ENCODE results near the gene TRDMT1.

Gene TRDMT1

GRCh38 chr10:17195083-17195482 lies 6.4 kb downstream of the TRDMT1 start:
- DNase-seq (ENCODE audit: low spot score in 2 of 2): no peak
- Histone ChIP-seq H3K4me3 (no peak overlapping the region), H3K27me3 (ENCODE audit: low read depth) (no peaks in the 10 kb centered on the region), H3K4me1 (peaks cover 25% of the 10 kb centered on the region), H3K36me3 (replicated peaks) (no peaks in the 10 kb centered on the region), H3K9me3 (no peaks in the 10 kb centered on the region)
- in situ Hi-C loops (cut with MboI; ENCODE audit: low sequenced_read_pairs): no loop called here

- Histone ChIP-seq H3K27me3 (ENCODE audit: low read depth) (no peaks in the 10 kb centered on the region), H3K9me3 (no peaks in the 10 kb centered on the region), H3K36me3 (replicated peaks) (no peaks in the 10 kb centered on the region), H3K4me1 (peaks cover 6% of the 10 kb centered on the region), H3K4me3 (no peak overlapping the region)
- in situ Hi-C loops (cut with MboI; ENCODE audit: low sequenced_read_pairs): no loop called here
- DNase-seq (ENCODE audit: low spot score in 2 of 2): peak in 1 of 2 experiments; percentile 38
These were observed 10.9 kb downstream of the TRDMT1 start for GRCh38 chr10:17190602-17191001.

GRCh38 chr10:17188644-17189172 lies 12.8 kb downstream of the TRDMT1 start:
- Histone ChIP-seq H3K9me3 (no peaks in the 10 kb centered on the region), H3K36me3 (replicated peaks) (no peaks in the 10 kb centered on the region), H3K4me3 (no peak overlapping the region), H3K27me3 (ENCODE audit: low read depth) (no peaks in the 10 kb centered on the region), H3K4me1 (peaks cover 10% of the 10 kb centered on the region)
- in situ Hi-C loops (cut with MboI; ENCODE audit: low sequenced_read_pairs): no loop called here
- DNase-seq (ENCODE audit: low spot score in 2 of 2): no peak

- DNase-seq (ENCODE audit: low spot score in 2 of 2): no peak
- H3K4me3 ChIP-seq: no peak overlapping the region
- H3K4me1 ChIP-seq: peaks cover 19% of the 10 kb centered on the region
- no peaks in the 10 kb centered on the region for H3K36me3 ChIP-seq (replicated peaks)
- no peaks in the 10 kb centered on the region for H3K27me3 ChIP-seq (ENCODE audit: low read depth)
- in situ Hi-C loops (cut with MboI; ENCODE audit: low sequenced_read_pairs): no loop called here
- no peaks in the 10 kb centered on the region for H3K9me3 ChIP-seq
These were observed 15.6 kb downstream of the TRDMT1 start for GRCh38 chr10:17185873-17186272.

- Histone ChIP-seq H3K4me1 (peaks cover 15% of the 10 kb centered on the region), H3K4me3 (no peak overlapping the region), H3K9me3 (no peaks in the 10 kb centered on the region), H3K36me3 (replicated peaks) (no peaks in the 10 kb centered on the region), H3K27me3 (ENCODE audit: low read depth) (no peaks in the 10 kb centered on the region)
- DNase-seq (ENCODE audit: low spot score in 2 of 2): no peak
- in situ Hi-C loops (cut with MboI; ENCODE audit: low sequenced_read_pairs): no loop called here
These were observed 18.4 kb downstream of the TRDMT1 start for GRCh38 chr10:17183110-17183509.

- Histone ChIP-seq H3K4me3 (no peak overlapping the region), H3K27me3 (ENCODE audit: low read depth) (no peaks in the 10 kb centered on the region), H3K9me3 (no peaks in the 10 kb centered on the region), H3K36me3 (replicated peaks) (no peaks in the 10 kb centered on the region), H3K4me1 (peaks cover 15% of the 10 kb centered on the region)
- DNase-seq (ENCODE audit: low spot score in 2 of 2): no peak
- in situ Hi-C loops (cut with MboI; ENCODE audit: low sequenced_read_pairs): no loop called here
These were observed 19.7 kb downstream of the TRDMT1 start for GRCh38 chr10:17181751-17182150.

GRCh38 chr10:17181110-17181509 lies 20.4 kb downstream of the TRDMT1 start:
- in situ Hi-C loops (cut with MboI; ENCODE audit: low sequenced_read_pairs): no loop called here
- Histone ChIP-seq H3K4me3 (no peak overlapping the region), H3K4me1 (peaks cover 15% of the 10 kb centered on the region), H3K36me3 (replicated peaks) (no peaks in the 10 kb centered on the region), H3K9me3 (no peaks in the 10 kb centered on the region), H3K27me3 (ENCODE audit: low read depth) (no peaks in the 10 kb centered on the region)
- no peak for DNase-seq (ENCODE audit: low spot score in 2 of 2)

GRCh38 chr10:17179002-17179401 lies 22.5 kb downstream of the TRDMT1 start:
- H3K9me3 ChIP-seq: no peaks in the 10 kb centered on the region
- in situ Hi-C loops (cut with MboI; ENCODE audit: low sequenced_read_pairs): no loop called here
- H3K4me1 ChIP-seq: peaks cover 14% of the 10 kb centered on the region
- DNase-seq (ENCODE audit: low spot score in 2 of 2): no peak
- H3K4me3 ChIP-seq: no peak overlapping the region
- no peaks in the 10 kb centered on the region for H3K27me3 ChIP-seq (ENCODE audit: low read depth)
- no peaks in the 10 kb centered on the region for H3K36me3 ChIP-seq (replicated peaks)

- no peak for DNase-seq (ENCODE audit: low spot score in 2 of 2)
- H3K4me3 ChIP-seq: no peak overlapping the region
- H3K36me3 ChIP-seq (replicated peaks): no peaks in the 10 kb centered on the region
- in situ Hi-C loops (cut with MboI; ENCODE audit: low sequenced_read_pairs): no loop called here
- no peaks in the 10 kb centered on the region for H3K27me3 ChIP-seq (ENCODE audit: low read depth)
- H3K9me3 ChIP-seq: no peaks in the 10 kb centered on the region
- peaks cover 4% of the 10 kb centered on the region; the same call in 1 of the 2 replicates for H3K4me1 ChIP-seq
These were observed 23.5 kb downstream of the TRDMT1 start for GRCh38 chr10:17178006-17178405.

GRCh38 chr10:17177014-17177413 lies 24.5 kb downstream of the TRDMT1 start:
- Histone ChIP-seq H3K4me3 (no peak overlapping the region), H3K27me3 (ENCODE audit: low read depth) (no peaks in the 10 kb centered on the region), H3K36me3 (replicated peaks) (no peaks in the 10 kb centered on the region), H3K9me3 (no peaks in the 10 kb centered on the region), H3K4me1 (peaks cover 2% of the 10 kb centered on the region; the same call in 1 of the 2 replicates)
- DNase-seq (ENCODE audit: low spot score in 2 of 2): no peak
- in situ Hi-C loops (cut with MboI; ENCODE audit: low sequenced_read_pairs): no loop called here

- H3K36me3 ChIP-seq (replicated peaks): no peaks in the 10 kb centered on the region
- no peak overlapping the region for H3K4me3 ChIP-seq
- H3K4me1 ChIP-seq: no peaks in the 10 kb centered on the region
- no peak for DNase-seq (ENCODE audit: low spot score in 2 of 2)
- H3K9me3 ChIP-seq: no peaks in the 10 kb centered on the region
- H3K27me3 ChIP-seq (ENCODE audit: low read depth): no peaks in the 10 kb centered on the region
- in situ Hi-C loops (cut with MboI; ENCODE audit: low sequenced_read_pairs): no loop called here
These were observed 25.4 kb downstream of the TRDMT1 start for GRCh38 chr10:17176091-17176490.

- H3K36me3 ChIP-seq (replicated peaks): no peaks in the 10 kb centered on the region
- in situ Hi-C loops (cut with MboI; ENCODE audit: low sequenced_read_pairs): no loop called here
- no peaks in the 10 kb centered on the region for H3K27me3 ChIP-seq (ENCODE audit: low read depth)
- H3K4me3 ChIP-seq: no peak overlapping the region
- no peak for DNase-seq (ENCODE audit: low spot score in 2 of 2)
- no peaks in the 10 kb centered on the region for H3K4me1 ChIP-seq
- H3K9me3 ChIP-seq: no peaks in the 10 kb centered on the region
These were observed 25.9 kb downstream of the TRDMT1 start for GRCh38 chr10:17175551-17175950.

GRCh38 chr10:17174626-17175025 lies 26.8 kb downstream of the TRDMT1 start:
- Histone ChIP-seq H3K36me3 (replicated peaks) (no peaks in the 10 kb centered on the region), H3K4me3 (no peak overlapping the region), H3K27me3 (ENCODE audit: low read depth) (no peaks in the 10 kb centered on the region), H3K9me3 (no peaks in the 10 kb centered on the region), H3K4me1 (no peaks in the 10 kb centered on the region)
- DNase-seq (ENCODE audit: low spot score in 2 of 2): no peak
- in situ Hi-C loops (cut with MboI; ENCODE audit: low sequenced_read_pairs): no loop called here

GRCh38 chr10:17171141-17171641 lies 30.3 kb downstream of the TRDMT1 start:
- H3K4me3 ChIP-seq: no peak overlapping the region
- no peak for DNase-seq (ENCODE audit: low spot score in 2 of 2)
- H3K9me3 ChIP-seq: no peaks in the 10 kb centered on the region
- in situ Hi-C loops (cut with MboI; ENCODE audit: low sequenced_read_pairs): no loop called here
- H3K36me3 ChIP-seq (replicated peaks): no peaks in the 10 kb centered on the region
- no peaks in the 10 kb centered on the region for H3K27me3 ChIP-seq (ENCODE audit: low read depth)
- H3K4me1 ChIP-seq: no peaks in the 10 kb centered on the region

- H3K36me3 ChIP-seq (replicated peaks): no peaks in the 10 kb centered on the region
- no peaks in the 10 kb centered on the region for H3K9me3 ChIP-seq
- no peaks in the 10 kb centered on the region for H3K27me3 ChIP-seq (ENCODE audit: low read depth)
- H3K4me1 ChIP-seq: no peaks in the 10 kb centered on the region
- DNase-seq (ENCODE audit: low spot score in 2 of 2): no peak
- H3K4me3 ChIP-seq: no peak overlapping the region
- in situ Hi-C loops (cut with MboI; ENCODE audit: low sequenced_read_pairs): no loop called here
These were observed 31.7 kb downstream of the TRDMT1 start for GRCh38 chr10:17169803-17170202.

All from HAP-1 (cell line).